ENCODE data around the gene SGPP2.

SGPP2 gene

DNA sequence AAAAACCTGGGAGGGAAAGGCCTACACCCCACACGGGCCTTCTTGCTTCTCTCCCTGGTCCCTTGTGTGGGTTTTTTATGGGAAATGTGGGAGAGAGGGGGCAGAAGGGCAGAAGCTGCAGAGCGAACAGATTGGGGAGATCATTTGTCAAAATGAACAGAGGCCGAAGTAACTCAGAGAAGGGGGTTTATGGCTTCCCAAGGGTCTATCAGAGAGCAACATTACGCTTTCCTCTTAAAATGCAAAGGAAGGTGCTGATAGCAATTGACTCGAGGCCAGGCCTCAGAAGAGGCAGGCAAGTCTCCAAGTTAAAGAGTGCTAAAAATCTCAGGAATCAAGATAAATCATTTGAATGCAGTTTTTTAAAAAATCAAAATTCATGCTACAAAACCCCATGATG is 101.5 kb downstream of the SGPP2 start:
- no peak for DNase-seq (ENCODE audit: low read depth)

DNA sequence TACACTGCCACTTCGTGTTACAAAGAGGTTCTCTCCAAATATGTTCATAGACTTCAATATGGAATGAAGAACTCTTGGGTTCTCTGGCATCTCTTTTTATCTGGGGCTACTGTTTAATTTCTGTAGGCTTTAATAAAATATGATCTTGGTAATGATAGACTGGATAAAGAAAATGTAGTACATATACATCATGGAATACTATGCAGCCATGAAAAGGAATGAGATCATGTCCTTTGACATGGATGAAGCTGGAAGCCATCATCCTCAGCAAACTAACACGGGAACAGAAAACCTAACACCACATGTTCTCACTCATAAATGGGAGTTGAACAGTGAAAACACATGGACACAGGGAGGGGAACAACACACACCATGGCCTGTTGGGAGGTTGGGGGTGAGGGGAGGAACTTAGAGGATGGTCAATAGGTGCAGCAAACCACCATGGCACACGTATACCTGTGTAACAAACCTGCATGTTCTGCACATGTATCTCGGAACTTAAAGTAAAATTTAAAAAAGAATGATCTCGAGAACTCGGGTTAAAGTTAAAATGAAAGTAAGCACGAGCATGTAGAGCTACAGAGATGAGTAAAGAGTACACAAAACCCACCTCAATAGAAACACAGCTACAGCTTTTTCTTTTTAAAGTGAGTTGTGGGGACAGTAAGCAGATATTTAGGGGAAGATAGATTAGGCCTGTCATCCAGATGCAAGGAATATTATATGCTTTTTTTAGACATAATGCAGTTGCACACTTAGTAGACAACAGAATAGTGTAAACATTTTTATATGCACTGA is 102.3 kb downstream of the SGPP2 start:
- no peak for DNase-seq (ENCODE audit: low read depth)

DNA sequence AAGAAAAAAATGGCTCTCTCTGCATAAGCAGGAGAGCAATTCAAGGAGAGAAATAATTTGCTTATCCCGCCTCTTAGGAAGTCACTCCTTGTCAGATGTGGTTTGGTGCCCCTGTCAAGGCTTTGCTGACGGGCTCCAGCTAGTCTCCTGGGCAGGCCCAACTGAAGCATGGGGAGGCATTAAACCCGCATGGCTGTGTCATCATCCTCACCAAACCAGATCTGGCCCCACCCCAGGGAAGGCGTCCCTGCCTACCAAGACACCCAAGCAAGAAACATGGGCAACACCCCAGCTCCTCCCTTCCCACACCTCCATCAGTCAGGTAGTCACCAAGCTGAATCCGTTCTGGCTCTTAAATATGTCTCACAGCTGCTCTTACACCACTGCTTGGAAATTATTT is 108.0 kb downstream of the SGPP2 start:
- DNase-seq (ENCODE audit: low read depth) = no peak

DNA sequence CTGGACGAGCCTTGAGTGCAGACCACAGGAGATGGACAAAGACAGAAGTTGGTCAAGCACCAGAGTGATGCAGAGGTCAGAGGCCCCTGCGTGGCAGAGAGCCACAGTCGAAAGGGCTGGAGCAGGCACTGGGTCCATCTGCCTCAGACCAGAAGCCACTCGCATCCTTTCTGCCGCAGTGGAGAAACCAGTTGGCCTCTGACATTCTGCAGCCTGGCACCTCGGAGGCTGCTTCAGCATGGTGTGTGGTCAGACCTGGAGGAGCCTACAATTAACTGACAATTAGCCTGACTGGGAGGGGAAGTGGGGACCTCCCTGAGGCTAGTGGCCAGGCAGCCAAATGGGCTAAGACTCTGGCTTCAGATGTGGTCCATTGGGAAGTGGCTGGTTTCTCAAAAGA is 111.1 kb downstream of the SGPP2 start:
- DNase-seq (ENCODE audit: low read depth) = no peak

DNA sequence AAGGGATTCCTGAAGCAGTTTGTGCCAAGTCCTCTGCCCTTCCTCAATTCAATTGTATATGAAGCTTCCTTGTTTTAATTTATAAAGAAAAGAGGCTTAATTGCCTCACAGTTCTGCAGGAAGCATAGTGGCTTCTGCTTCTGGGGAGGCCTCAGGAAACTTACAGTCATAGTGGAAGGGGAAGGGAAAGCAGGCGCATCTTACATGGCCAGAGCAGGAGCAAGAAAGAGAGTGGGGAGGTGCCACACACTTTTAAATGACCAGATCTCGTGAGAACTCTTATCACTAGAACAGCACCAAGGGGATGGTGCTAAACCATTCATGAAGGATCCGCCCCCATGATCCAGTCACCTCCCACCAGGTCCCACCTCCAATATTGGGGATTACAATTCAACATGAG is 114.2 kb downstream of the SGPP2 start:
- DNase-seq (ENCODE audit: low read depth) = no peak

DNA sequence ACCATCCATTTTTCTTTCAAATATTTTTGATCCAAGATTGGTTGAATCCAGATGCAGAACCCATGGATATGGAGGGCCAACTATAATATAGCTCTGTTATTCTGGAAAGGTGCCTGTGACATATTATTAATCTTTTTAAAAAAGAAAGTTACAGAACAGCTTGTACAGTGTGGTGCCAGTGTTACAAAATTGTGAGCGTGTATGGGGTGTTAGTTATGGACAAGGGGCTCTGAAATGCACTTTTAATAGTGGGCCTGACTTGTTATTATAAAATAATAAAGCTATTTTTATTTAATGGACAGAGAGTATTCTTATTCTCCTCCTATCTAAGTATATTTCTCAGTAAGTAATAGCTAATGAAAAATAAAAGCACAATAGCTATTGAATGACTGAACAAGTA is 120.3 kb downstream of the SGPP2 start:
- no peak for DNase-seq (ENCODE audit: low read depth)

DNA sequence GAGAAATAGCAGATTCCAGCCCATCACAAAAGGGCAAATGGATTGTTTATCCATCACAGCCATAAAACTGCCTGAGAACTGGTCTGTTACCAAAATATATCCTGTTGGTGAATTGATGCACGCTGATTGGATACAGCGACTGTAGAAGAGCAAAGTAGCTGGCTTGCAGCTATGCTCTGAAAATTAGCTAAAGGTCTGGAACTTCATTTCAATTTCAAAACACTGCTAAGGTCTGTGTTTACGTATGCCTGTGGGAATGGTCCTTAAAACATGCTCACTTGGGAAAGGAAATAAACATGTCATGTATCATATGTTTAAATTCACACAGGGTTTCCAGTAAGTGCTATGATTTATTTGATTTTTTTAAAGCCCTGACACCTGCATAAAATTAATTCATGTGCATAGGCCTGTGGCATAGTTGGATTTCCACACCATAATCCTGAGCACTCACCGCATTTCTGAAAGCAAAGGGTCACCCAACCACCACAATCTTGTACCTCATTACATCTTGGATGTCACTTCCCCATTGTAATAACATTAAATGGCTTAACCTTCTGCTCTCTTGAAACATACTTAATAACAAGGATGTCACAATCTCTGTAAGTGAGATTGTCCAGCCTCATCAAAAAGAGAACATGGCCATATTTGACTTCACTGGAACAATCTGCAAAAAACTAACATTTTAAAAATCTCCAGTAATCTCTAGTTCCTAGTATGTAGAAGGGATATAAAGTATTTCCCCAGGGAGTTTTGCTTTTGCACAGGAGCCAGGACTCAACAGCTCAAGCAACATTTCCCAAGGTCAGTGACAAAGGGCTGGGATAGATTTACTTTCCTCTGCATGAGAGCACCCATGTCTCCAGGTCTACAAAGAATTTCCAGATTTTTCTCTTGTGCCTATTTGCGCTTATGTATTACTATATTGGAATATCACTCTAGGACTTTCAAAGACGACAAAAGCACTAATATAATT is 121.8 kb downstream of the SGPP2 start:
- no peak for DNase-seq (ENCODE audit: low read depth)

DNA sequence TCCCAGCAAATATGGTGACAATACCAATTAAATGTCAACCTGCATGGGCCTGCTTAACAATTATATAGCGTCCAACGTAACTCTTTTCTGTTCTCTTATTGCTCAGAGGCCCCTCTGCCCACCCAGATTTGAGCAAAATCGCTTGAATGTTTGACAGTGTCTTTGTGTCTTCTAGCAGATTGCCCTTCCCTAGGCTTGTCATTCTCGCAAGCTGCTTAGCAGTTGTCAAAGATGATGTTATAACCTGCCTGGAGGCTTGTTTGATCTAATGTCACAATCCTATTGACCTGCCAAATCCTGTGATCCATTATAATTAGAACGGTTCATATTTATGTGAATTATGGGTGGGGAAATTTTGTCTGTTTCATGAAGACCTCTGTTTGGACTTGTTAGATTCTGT is 122.7 kb downstream of the SGPP2 start:
- DNase-seq (ENCODE audit: low read depth) = no peak

DNA sequence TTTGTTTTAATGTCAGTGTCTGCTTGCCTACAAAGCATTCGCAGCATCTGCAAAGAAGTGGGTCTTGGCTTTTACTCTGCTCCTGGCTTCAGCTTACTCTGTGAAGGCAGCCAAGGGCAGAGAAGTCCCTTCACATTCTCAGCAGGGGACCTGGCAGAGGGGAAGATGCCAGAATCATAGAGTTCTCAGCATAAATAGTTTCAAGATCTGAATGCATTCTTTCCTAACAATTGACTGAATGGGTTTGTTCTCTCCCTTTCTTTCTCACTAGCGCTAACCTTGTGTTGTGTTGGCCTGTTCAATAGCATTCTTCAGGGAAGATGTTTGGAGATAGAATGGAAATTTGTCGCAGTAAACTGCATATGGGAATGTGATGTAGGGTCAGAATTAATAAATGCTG is 124.6 kb downstream of the SGPP2 start:
- no peak for DNase-seq (ENCODE audit: low read depth)

DNA sequence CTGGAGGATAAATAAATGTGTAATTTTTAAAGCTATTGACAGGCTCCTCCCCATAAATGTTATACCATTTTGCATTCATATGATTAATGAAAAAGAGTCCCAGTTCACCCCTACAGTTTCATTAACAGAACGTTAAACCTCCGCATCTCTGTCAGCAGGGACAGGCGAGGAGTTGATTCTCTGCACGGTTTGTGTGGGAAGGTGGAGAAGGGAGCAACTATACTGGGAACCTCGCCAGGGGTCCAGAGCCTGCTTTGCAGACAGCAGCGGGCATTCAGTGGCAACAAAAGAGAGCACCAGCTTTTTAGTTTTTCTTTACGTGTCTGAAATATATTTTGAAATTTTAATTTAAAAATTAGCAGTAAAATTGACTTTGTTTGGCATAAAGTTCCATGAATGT is 130.2 kb downstream of the SGPP2 start:
- no peak for DNase-seq (ENCODE audit: low read depth)

DNA sequence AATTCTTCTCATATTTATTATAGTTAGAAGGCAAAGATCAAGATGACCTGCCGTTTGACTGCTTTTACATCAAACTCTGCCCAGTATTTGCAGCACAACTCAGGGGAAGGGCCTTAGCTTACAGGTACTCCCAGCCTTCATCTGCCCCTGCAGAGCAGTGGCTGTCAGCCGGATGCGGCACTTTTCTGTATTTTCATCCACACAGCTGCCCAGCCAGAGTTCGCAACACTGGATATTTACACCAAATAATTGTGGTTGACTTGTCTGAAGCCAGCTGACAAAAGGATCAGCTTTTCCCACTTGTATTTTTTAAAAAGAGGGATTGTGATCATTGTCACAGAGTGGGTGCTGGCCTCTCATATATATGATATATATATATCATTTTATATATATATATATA is 136.8 kb downstream of the SGPP2 start:
- no peak for DNase-seq (ENCODE audit: low read depth)

DNA sequence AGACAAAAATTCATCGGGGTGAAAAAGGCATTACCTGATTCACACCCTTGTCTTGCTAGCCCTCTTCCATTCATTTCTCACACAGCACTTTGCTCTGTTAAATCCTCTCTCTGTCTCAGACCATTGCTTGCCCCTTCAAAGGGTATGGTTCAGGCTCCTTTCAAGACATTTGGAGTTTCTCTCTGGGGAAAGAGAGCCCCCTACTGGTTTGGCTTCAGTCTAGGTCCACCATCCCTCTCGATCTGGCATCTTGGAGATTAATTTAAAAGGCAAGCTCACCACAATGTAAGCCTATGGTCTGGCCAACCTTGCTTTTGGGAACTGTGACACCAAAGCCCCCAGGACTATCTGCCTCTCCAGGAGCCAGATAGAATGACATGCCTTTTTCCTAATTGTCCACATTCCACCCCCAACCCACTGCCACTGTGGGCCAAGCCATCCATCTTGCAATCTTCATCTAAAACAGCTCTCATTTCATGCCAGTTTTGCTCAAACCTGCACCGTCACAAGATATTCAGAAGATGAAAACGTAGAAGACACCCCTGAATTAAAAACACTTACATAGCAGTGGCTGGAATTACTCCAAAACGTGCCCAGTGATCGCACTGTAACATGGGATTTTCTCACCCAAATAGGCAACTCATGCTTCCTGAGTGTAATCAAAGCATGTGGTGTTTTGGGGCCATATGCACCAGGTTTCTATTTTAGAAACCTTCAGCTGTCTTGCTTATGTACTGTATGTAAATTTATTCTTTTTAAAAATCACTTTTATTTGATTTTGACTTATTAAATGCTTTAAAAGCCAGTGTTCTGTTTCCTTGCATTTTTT is 137.7 kb downstream of the SGPP2 start:
- peak; percentile 13 for DNase-seq (ENCODE audit: low read depth)

DNA sequence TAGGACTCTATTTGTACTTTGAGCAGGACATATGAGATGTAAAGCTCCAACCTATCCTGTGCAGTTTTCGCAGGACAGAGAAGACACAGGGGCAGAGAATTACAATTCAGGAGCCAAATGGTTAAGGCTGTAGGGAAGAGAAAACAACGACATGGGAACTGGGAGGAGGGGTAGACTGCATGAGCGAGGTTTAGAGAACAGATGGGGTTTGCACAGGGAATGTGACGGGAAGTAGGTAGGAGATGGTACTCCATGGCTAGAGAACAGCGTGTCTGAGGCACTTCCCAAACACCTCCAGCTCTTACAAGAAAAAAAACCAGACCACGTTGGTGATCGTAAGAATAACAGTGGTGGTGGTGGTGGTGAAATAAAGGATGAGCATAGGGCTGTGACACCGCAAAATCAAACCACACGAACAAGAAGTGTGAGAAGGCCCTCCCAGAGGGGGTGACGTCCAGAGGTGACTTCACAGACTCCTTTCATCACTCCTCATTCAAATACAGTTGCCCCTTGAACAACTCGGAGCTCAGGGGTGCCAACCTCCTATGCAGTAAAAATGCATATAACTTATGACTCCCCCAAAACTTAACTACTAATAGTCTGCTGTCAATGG is 138.9 kb downstream of the SGPP2 start:
- DNase-seq (ENCODE audit: low read depth) = no peak

DNA sequence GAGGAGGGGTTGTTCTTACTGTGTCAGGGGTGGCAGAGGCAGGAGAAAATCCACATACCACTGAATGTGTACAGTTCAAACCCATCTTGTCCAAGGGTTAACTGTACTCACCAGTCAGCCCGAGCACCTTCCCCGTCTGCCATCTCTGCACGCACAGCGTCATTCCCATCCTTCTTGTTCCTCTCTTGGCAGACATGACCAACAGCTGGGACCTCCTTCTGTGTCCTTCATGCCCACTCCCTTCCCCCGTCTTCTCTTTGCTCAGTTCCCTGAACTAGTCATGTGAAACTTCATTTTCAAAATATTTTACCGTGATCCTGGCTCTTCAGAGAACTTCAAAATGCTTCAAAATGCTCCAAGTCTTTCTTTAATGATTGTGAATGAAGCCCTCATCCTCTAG is 139.6 kb downstream of the SGPP2 start:
- no peak for DNase-seq (ENCODE audit: low read depth)

DNA sequence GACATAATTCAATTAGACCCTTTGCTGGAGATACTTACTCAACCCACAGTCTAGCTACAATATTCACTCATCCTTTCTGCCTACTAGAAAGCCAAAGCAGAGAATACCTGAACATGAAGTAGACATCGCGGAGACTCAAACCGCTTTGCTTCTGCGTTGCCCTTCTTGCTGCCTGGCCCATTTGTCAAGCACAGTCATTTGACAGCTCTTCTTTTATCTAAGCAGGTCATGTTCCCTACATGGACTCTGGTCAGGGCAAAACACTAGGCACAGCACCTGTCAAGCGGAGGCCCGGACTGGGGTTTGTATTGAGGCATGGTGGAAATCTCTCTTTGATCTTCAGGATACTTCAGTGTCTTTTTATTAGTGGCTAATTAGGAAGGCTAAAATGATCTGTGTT is 141.9 kb downstream of the SGPP2 start:
- DNase-seq (ENCODE audit: low read depth) = no peak

DNA sequence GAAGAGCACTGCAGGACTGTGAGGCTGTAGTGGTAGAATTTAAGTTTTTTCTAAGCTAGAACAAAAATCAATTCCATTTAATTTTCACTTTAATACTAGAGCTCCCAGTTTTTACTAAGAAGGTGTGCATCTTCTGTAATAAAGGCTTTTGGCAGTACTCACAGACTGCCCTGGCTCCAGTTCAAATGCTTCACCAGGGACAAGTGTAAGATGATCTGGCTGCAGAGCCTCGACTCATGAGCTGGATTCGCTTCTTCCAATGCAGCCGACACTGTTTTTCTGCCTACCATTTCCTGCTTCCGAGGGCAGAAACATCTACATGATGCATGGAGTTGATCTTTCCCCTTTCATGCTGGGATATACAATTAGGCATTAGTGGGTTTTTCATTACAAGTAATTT is 144.5 kb downstream of the SGPP2 start:
- DNase-seq (ENCODE audit: low read depth) = no peak

DNA sequence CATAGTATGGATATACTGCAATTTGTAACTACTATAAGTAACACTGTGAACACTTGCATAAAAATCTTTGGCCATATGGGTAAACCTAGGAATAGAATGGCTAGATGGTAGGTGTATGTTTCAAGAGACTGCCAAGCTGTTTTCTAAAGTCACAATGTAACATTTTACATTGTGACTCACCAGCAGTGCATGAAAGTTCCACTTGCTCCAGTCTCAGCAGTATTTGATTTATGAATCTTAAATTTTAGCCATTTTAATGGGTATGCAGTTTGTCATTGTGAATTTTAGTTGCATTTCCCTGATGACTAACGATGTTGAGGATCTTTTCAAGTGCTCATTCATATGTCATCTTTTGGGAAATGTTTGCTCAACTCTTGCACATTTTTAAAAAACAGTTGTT is 145.5 kb downstream of the SGPP2 start:
- no peak for DNase-seq (ENCODE audit: low read depth)

DNA sequence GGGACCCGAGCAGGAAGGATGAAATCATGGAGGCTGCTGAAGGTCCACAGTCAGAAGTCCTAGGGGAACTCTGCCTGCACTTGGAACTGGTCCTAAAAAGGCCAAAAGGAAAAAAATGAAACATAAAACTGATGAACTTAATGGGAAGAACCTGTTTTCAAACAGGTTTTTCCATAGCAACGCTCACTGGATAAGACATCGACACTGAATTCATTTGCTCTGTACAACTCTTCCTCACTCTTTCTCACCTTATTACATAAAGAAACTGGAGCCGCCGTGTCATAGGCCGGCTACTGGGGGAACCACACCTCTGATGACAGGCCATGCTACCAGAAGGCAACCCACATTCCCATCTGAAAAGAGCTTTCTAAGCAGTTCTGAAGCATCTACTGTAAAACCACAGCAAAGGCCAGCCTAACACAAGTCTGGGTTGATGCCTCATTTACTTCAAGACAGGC is 147.9 kb downstream of the SGPP2 start:
- no peak for DNase-seq (ENCODE audit: low read depth)

DNA sequence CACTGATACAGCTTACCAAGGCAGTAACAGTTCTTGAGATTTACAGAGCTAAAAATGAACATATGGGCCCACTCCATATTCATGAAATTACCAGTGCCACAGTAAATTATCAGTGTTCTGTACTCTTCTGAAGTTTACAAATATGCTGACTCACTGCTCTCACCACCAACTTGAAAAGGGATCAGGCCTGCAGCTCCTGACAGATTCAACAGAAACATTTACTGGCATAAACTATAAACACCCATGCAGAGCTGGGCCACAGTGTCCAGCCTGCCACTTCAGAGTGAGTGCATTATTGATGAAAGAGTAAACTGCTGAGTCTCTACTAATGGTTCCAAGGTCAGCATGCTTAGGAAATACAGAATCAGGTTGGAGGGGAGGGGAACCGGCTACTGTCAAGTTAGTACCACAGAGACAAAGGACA is 148.4 kb downstream of the SGPP2 start:
- DNase-seq (ENCODE audit: low read depth) = no peak

DNA sequence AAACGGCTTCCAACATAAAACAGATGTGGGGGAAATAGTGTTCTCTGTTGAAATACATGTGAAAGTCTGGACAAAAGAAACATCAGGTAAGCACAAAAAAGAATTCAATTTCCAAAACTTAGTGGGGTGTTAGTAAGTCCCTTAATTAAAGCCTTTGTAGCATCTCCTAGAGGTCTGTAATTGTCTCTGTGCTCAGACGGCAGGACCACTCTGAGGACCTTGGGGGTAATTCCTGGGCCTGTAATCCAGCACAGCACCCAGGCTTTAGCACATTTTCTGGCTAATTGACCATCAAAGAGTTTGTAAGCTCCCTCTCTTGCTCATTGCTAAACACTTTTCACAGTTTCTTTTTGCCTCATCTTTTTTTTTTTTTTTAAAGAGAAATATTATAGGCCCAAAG is 151.3 kb downstream of the SGPP2 start:
- DNase-seq (ENCODE audit: low read depth) = no peak

DNA sequence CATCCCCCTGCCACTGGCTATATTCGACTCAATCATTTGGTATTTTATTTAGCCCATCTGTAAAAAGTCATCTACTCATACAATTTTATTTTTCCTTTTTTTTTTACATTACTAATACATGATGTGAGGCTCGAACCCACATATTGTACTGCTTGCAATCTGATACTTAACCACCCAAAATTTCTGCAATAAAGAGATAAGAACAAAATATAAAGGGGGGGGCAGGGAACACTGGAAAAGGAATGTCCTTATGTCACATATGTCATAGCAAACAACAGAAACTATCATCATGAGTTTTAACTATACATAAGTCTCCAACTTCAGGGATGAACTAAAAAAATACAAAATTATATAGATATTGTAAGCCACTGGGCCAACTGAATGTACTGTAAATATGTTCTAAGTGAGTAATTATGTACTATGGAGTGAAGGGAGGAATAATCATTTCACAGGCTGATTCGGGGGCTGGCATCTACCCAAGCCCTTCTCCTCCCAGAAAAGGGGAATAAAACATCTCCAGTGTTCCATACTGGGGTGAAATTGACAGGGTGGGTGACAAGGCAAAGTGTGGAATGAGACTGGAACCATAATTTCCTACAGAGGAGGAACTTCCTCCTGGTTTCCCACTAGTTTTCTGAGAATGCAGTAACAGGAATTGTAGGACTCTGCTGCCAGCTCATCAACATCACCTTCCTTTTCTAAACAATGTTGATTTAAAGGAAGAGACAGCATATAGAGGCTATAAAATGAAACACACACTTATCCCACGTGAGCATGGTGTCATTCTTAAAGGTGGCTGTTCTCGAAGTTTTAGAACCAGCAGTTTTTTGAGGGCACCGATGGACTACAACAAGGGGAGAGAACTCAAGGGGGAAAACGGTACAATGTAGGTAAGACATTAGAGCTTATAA is 152.1 kb downstream of the SGPP2 start:
- DNase-seq (ENCODE audit: low read depth) = no peak

Measured in T follicular helper cell (primary cell).